Suppressor macrophage treated with lipopolysaccharide for 1 hour (primary cell): ENCODE measurements around the gene FAM13A.
"Not testable (repeated sequence)": the region's sequence is repeated elsewhere in the genome, so short reads cannot be mapped to it uniquely, and the experiment has no call there.

Experiments used
- DNase-seq, 3 donors: peaks; one replicate each; pipeline ENCODE4 v3.0.0-alpha.2; 2020 to 2022

Gene FAM13A

DNA sequence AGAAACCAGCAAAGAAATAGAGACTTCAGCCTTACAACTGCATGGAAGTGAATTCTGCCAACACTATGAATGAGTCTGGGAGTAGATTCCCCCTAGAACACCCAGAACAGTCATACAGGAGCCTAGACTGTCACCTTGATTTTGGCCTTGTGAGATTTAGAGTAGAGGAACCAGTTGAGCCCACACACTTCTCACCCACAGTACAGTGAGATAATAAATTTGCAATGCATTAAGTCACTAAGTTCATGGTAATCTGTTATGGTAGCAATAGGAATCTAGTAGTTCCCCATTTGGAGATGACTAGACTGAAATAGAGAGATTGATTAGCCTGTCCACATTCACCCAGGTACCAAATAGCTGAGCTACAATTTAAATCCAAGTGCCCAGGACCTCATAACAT, 59.0 kb downstream of the FAM13A start:
- peak; percentile 43 to 68 (median 59) for DNase-seq

DNA sequence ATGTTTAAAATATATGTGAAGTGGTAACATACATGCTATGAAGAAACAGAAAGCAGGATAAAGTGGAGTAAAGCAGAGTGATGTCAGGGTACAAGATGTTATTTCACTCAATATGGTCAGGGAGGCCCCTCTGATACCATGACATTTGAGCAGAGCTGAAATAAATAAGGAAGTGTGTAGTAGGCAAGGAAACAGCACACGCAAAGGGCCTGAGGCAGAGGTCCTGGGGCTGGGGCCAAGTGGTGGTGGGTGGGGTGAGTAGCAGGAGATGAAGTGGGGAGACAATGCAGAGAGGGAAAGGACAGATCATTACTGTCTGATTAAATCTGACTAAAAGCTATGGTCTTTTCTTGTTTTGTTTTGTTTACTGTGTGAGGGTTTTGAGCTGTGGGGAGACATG, 61.1 kb downstream of the FAM13A start:
- no peak for DNase-seq

DNA sequence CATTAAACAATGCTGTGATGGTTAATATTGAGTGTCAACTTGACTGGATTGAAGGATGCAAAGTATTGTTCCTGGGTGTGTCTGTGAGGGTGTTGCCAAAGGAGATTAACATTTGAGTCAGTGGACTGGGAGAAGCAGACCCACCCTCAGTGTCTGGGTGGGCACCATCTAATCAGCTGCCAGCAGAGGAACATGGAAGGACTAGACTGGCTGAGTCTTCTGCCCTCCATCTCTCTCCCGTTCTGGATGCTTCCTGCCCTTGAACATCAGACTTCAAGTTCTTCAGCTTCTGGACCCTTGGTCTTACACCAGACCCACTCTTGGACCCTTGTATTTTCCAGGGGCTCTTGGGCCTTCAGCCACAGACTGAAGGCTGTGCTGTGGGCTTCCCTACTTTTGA, 61.7 kb downstream of the FAM13A start:
- DNase-seq, result not testable (repeated sequence)

DNA sequence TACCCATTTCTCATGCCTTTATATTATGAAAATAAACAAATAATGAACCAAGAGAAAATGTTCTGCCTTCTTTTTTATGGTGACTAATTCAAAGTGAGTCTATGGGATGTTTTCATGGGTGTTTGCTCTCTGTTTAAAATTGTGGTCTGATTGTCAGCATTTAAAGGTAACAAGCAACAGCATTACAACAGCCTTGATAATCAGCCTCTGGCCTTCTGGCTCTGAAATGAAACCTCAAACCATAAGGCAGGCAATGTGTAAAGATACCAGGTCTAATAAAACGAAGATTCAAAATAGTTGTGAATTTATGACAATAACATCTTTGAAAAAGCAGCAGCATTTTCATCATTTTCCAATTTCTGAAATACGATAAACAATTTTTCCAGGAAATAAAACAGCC, 63.7 kb downstream of the FAM13A start:
- DNase-seq, result no peak

DNA sequence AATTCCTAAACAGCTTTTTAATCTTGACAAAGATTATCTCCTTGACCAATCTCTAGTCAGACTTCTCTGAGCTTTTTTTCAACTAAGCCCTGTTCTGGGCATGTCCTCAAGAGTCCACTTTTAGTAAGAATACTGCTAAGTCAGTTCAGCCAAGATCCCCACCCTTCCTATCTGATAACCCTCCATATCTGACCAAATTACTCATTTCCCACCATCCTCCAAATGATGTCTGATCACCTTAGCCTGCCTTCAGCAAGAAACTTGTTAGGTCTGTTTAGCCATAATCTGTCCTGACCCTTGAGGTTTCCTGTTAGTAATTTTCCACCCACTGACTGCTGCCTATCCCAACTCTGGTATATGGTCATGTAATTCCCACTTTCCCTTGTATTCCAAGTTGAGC, 65.2 kb downstream of the FAM13A start:
- no peak for DNase-seq

DNA sequence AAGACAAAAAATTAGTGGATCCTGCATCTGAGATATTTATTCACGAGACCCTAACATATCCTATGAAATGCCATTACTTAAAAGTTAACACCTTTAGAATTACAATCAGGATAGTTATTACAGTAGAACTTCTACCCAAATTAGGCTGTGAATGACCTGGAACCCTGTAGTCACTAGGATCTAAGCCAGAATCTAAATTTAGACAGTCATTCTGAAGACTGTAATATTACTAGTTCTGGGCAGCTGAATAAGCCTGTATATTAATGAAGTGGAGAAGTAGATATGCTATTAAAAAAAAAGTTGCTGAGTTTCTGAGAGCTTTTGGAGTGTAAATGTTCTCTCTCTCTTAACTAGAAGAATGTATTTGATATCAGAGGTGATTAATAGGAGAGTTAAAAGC, 67.0 kb downstream of the FAM13A start:
- DNase-seq, result no peak

DNA sequence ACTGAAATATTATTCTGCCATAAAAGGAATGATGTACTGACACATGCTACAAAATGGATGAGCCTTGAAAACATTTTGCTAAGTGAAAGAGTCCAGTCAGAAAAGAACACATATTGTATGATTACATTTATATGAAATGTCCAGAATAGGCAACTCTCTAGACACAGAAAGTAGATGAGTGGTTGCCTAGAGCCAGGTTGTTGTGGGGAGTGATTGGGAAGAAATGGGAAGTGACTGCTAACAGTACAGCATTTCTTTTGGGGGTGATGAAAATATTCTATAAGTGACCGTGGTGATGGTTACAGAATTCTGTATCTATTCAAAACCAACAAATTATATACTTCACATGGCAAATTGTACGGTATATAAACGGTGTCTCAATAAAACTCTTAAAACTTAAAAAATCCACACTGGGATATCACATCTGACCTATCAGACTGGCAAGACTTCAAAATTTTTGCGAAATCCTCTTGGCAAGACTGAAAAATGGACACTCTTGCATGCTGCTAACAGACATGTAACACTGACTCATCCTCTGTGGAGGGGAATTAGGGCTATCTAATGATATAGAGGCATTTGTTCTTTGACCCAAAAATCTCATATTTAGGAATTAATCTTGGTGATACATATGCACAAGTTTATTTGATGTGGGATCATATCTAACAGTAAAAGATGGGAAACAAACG, 71.8 kb downstream of the FAM13A start:
- DNase-seq, result peak; percentile 25 to 49 (median 45)

DNA sequence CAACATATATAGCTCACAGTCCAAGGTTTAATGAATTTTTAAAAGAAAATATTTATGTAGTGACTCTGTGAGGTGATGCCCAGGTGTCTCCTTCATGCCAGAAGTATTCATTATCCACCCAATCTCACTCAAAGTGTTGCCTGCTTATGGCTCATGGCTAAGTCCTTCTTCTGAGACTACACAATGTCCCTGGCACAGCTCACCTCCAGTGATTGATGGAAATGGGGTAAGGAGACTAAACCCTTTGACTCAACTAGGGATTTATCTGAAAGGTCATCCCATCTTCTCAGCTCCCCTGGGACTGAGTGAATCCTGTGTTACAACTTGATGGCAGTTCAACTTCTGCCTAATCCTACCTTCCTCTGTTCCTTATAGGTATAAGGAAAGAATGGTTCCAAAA, 74.2 kb downstream of the FAM13A start:
- no peak for DNase-seq

DNA sequence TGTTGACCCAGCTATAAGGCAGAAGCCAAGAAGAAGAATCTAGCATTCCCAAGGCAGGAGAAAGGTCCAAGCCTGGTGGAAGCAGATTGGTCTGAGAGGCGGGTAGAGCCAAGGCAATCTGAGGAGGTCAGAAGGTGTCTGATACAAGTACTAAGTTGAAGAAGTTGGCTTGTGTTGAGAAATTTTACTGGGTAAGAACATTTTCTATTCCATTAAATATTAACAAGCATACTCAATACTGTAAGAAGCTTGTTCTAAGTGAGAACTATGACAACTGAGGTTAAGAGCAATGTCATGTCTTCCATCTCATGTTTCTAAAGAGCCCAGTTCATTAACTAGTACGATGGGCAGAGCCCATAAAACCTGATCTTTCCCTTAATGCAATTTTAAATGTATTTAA, 75.0 kb downstream of the FAM13A start:
- DNase-seq, result no peak

DNA sequence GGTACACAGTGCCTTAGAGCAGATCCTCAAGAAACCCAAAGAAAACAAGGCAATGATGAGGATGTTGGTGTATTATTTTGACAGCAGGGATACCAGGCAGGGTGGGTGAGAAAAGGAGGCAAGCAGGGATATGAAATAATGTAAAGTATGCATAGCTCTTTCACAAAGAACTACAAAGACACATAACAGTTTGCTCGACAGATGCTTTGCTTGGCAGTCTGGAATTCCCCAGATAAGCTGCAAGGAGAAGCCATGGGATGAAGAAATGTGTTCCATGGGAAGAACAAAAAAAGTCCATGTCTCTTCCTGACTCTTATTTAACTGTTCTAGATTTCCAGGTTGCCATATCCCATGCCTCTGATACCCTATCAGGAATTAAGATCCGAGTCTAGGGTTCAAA, 75.4 kb downstream of the FAM13A start:
- DNase-seq, result no peak

DNA sequence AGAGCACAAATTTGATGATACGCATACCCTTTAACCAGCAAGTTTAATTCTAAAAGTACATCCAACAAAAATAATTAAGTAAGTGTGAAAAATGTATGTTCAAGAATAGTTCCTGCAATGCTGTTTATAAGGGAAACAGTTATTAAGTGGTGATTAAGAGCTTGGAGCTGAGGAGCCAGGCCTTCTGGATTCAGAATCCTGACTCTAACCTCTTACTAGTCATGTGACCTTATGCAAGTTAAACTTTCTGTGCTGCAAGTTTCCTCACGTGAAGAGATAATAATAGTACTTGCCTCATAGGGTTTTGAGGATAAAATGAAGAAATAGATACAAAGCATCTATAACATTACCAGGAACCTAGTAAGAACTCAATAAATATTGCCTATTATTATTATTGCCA, 77.7 kb downstream of the FAM13A start:
- no peak for DNase-seq

DNA sequence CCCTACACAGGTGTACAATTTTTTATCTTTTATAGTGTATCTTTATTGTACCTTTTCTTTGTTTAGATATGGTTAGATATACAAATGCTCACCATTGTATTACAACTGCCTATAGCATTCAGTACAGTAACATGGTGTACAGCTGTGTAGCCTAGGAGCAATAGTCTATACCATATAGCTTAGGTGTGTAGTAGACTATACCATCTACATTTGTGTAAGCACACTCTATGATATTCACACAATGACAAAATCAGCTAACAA, 80.3 kb downstream of the FAM13A start:
- no peak for DNase-seq

DNA sequence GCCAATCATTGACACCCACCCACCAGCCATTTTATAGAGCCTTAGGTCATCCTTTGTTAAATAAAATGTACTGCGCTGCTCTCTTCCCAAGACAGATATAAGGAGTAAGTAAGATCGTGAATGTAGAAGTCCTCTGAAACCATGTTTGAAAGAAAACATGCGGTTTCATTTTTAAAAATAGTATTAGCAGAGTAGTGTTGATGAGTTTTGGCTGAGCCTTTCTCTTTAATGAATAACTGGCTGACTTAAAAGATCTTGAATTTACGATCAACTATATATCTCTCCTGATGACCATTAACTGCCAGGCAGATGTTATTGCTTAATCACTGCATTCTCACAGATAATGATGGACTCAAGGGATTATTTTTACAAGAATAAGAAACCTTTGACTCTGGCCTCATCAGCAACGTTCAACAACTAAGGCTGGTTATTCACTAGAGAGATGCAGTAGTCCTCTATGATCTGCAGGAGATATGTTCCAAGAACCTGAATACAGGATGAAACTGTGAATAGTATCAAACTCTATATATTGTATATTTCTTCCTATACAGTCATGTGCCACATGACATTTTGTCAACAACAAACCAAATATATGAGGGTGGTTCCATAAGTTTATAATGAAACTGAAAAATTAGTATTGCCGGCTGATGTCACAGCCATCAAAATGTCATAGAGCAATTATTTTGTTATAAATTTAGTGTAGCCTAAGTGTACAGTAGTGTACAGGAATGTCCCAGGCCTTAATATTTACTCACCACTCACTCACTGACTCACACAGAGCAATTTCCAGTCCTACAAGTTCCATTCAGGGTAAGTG, 80.8 kb downstream of the FAM13A start:
- DNase-seq, result no peak

DNA sequence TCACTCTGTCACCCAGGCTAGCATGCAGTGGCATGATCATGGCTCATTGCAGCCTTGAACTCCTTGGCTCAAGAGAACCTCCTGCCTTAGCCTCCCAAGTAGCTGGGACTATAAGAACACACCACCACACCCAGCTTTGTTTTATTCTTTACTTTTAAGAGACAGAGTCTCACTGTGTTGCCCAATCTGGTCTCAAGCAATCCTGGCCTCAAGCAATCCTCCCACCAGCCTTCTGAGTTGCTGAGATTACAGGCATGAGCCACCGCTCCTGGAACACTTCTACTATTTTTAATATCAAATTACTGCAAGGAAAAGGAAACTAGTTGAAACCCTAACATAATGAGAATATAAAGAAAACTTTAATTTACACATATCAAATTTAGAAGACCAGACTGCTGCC, 85.4 kb downstream of the FAM13A start:
- peak; percentile 22 to 24 (median 24) for DNase-seq

DNA sequence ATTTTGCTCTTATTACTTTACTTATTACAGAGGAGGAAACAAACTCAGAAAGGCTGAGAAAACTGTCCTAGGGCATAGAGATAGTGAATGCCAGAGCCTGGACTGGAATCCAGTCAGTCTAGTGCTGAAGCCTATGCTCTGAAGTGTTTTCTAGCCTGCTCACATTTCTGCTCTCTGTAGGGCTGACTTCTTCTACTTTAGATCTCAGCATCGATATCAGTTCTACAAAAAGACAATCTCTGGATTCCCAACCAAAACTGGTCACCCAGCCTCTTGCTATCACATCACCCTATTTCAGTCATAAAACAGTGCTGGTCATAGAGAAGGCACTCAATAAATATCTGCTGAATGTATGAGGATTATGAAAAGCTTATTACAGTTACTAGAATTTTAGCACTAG, 87.2 kb downstream of the FAM13A start:
- DNase-seq, result no peak

DNA sequence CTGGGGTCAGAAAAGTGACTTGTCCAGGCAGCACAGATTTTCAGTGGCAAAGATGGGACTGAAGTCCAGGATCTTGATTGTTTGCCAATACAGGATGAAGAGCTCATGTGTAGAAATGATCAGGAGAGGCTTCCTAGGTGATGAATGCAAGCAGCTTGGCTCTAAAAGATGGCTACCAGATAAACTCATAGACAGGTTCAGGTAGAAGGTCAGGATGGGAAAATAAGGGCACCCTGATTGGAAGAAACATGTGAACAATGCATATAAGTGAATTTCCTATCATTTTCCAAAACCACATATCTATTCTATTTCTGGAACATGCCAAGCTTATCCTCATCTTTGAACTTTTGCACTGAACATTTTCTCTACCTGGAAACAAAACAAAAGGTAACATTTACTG, 87.7 kb downstream of the FAM13A start:
- DNase-seq, result no peak

DNA sequence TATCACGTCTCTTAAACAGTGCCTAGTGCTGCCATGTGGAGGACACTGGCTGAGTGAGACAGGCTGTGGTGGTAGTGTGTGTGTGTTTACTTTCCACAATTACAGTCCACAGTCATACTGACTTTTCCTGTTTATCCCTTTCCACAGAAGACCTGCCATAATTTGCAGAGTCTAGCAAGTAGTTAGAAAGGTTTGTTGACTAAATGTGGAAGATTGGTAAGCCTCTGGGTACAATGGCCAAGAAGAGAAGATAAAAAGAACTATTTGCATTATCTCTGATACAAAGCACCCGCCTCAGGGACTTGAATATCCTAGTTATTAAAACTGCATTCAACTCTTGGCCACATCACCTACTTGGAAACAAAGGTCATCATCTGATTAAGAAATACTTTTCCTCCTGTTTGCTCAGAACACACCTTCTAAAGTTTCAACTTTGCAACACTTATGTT, 89.1 kb downstream of the FAM13A start:
- DNase-seq, result no peak

DNA sequence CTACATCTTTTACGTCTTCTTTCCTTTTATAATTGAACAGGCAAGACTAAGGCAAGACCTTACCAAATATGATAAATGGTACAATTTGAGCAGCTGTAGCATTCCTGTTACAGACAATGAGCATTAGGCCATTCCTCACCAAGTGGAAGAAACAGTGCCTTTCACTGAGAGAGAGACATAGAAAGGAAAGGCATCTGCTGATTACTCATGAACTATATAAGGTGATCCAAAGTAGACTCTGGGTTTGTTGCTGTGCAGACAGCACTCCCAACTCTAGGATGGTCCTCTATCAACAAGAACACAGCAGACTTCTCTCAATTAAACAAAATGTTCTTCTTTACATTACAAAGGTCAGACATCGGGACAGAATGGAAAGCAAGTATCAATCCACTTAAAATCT, 91.9 kb downstream of the FAM13A start:
- no peak for DNase-seq

DNA sequence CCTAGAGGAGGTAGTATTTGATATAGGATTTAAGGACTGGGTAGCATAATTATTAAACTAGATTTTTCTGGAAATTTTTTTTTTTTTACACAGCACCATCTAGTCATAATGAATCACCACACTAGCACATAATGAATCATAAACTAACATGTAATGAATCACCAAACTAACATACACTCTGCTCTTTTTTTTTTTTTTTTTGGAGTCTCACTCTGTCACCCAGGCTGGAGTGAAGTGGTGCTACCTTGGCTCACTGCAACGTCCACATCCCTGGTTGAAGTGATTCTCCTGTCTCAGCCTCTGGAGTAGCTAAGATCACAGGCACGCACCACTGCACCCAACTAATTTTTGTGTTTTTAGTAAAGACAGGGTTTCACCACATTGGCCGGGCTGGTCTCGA, 92.5 kb downstream of the FAM13A start:
- DNase-seq, result peak in 2 of 3 donors; percentile 69 to 70

DNA sequence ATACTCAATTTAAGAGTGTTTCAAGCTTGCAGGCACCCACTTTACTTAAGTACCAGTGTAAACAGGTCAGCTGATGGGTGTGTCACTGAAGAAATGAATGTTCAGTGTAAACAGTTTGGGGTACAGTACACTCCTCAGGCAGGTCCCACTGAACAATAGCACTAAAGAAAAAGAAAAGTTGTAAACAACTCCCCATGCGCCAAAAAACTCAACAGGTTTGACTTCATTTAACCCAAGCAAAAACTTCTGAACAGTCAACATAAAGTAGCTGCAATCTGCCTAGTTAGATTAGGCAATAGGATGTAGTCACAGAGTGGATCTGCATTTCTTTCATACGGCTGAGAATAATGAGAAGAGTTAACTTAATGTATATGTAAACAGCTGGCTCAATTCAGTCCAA, 93.2 kb downstream of the FAM13A start:
- DNase-seq, result peak in 2 of 3 donors; percentile 63 to 70

DNA sequence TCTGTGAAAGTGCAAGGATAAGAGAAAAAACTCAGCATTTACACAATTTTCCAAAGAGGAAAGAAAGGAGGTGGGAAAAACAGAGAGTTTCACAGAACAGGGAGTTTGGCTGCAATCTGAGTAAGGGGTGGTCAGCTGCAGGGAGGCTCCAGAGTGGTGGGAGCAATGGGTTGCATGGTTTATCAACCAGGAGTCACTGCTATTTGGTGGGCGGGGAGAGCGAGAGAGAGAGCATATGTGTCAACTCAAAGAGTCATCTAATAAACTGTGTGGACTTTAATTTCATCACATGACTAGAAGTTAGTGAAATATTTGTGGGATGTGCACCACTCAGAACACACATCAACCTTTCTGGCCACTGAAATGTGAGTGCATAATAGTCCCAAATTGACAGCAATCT, 94.6 kb downstream of the FAM13A start:
- DNase-seq, result peak; percentile 55 to 61 (median 58)

DNA sequence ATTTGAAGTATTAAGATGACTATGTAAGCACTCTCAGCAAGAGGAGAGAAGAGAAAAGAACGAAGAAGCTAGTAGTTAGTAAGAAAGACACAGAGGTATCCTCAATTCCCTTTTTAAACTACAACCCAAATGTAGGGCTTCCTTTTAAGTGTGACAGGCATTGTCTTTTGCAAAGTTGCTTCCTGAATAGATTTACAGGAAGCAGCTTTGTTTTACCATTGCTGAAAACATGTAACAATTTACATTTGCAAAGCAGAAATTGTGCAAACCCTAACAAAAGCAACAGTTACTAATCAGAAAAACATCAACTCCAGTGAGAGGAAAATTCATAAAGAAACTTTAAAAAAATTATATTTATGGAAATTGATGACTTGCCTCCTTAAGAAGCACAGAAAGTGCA, 96.4 kb downstream of the FAM13A start:
- DNase-seq, result peak; percentile 38 to 60 (median 58)

DNA sequence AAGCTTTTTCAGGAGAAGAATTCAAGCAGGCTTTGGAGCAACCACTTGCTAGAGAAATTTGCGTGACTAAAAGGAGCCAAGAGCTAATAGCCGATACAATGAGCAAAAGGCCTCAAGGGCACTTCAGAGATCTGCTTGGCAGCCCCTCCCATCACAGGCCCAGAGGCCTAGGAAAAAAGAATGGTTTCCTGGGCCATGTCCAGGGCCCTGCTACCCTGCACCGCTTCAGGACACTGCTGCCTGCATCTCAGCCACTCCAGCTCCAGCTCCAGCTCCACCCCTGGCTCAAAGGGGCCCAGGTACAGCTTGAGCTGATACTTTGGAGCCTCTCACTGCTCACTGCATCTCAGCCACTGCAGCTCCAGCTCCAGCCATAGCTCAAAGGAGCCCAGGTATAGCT, 98.9 kb downstream of the FAM13A start:
- no peak for DNase-seq

DNA sequence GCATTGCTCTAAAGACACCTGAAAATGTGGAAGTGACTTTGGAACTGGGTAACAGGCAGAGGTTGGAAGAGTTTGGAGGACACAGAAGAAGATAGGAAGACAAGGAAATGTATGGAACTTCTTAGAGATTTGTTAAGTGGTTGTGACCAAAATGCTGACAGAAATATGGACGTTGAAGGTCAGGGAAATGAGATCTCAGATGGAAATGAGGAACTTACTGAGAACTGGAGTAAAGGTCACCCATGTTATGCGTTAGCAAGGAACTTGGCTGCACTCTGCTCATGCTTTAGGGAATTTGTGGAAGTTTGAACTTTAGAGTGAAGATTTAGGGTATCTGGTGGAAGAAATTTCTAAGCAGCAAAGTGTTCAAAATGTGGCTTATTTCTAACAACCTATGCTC, 99.4 kb downstream of the FAM13A start:
- DNase-seq, result peak; percentile 60 to 80 (median 74)
